ENCODE data around the gene CSTF1.

DNA sequence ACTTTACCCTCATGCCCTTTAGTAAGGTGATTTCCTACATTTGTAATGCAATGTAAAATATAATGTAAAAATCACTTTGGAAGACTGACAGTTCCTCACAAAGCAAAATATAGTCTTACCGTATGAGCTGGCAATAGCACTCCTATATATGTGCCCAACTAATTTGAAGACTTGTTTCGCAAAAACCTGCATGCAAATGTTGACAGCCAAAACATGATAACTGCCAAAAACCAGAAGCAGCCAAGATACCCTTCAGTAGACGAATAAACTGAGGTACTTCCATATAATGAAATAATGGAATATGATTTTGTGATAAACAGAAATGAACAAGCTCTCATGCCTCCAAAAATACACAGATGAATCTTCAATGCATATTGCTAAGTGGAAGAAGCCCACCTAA is 14.1 kb upstream of the CSTF1 start:
- TF ChIP-seq EZH2 (IDR thresholded peaks at IDR 0.05; ENCODE audit: borderline replicate concordance, low read length), result no peak
- TF ChIP-seq, protein P1, sequence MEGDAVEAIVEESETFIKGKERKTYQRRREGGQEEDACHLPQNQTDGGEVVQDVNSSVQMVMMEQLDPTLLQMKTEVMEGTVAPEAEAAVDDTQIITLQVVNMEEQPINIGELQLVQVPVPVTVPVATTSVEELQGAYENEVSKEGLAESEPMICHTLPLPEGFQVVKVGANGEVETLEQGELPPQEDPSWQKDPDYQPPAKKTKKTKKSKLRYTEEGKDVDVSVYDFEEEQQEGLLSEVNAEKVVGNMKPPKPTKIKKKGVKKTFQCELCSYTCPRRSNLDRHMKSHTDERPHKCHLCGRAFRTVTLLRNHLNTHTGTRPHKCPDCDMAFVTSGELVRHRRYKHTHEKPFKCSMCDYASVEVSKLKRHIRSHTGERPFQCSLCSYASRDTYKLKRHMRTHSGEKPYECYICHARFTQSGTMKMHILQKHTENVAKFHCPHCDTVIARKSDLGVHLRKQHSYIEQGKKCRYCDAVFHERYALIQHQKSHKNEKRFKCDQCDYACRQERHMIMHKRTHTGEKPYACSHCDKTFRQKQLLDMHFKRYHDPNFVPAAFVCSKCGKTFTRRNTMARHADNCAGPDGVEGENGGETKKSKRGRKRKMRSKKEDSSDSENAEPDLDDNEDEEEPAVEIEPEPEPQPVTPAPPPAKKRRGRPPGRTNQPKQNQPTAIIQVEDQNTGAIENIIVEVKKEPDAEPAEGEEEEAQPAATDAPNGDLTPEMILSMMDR (conservative IDR thresholded peaks at IDR 0.05 in 1 of 2, IDR thresholded peaks at IDR 0.05 in 1 of 2; ENCODE audit: extremely low read depth in 1 of 2, insufficient read depth in 1 of 2, low read depth in 1 of 2, low read length in 2 of 2), result no peak

All from mammary epithelial cell (primary cell).